ENCODE results near the gene KRTAP2-1.
"Not testable (repeated sequence)": the region's sequence is repeated elsewhere in the genome, so short reads cannot be mapped to it uniquely, and the experiment has no call there.

Gene KRTAP2-1

GRCh38 chr17:41057547-41057946, 10.4 kb upstream of the KRTAP2-1 start:
- DNase-seq (ENCODE audit: low read depth, low spot score): no peak

- not testable (repeated sequence) for DNase-seq (ENCODE audit: low read depth, low spot score)
Observed at GRCh38 chr17:41055130-41055529, 8.0 kb upstream of the KRTAP2-1 start, which contains the start of gene KRTAP2-2. TSS of gene KRTAP2-2 (minus strand) at chr17:41055230. CDS start at chr17:41055211, 19 bp downstream.

- DNase-seq (ENCODE audit: low read depth, low spot score): not testable (repeated sequence)
Observed at GRCh38 chr17:41054556-41054955, 7.4 kb upstream of the KRTAP2-1 start.

- DNase-seq (ENCODE audit: low read depth, low spot score): no peak
Observed at GRCh38 chr17:41054025-41054424, 6.9 kb upstream of the KRTAP2-1 start.

GRCh38 chr17:41052566-41052965, 5.5 kb upstream of the KRTAP2-1 start:
- peak; percentile 37 for DNase-seq (ENCODE audit: low read depth, low spot score)

- DNase-seq (ENCODE audit: low read depth, low spot score): peak; percentile 46
Observed at GRCh38 chr17:41049110-41049509, 2.0 kb upstream of the KRTAP2-1 start.

GRCh38 chr17:41048441-41048840, 1.3 kb upstream of the KRTAP2-1 start:
- DNase-seq (ENCODE audit: low read depth, low spot score): peak; percentile 58

GRCh38 chr17:41042953-41043352, 4.2 kb downstream of the KRTAP2-1 start:
- DNase-seq (ENCODE audit: low read depth, low spot score): no peak

GRCh38 chr17:41040783-41041571, 6.1 kb downstream of the KRTAP2-1 start, which contains the start of gene KRTAP1-1:
TSS of gene KRTAP1-1 (minus strand) at chr17:41041450. CDS start at chr17:41041397, 53 bp downstream.
- not testable (repeated sequence) for DNase-seq (ENCODE audit: low read depth, low spot score)

- no peak for DNase-seq (ENCODE audit: low read depth, low spot score)
Observed at GRCh38 chr17:41037853-41038350, 9.2 kb downstream of the KRTAP2-1 start.

GRCh38 chr17:41034346-41034935, 12.7 kb downstream of the KRTAP2-1 start, which contains the start of gene KRTAP1-3:
TSS of gene KRTAP1-3 (minus strand) at chr17:41034874. CDS start at chr17:41034821, 53 bp downstream.
- not testable (repeated sequence) for DNase-seq (ENCODE audit: low read depth, low spot score)

- DNase-seq (ENCODE audit: low read depth, low spot score): no peak
Observed at GRCh38 chr17:41029633-41030245, 17.4 kb downstream of the KRTAP2-1 start, which contains the start of gene KRTAP1-4. TSS of gene KRTAP1-4 (minus strand) at chr17:41030195. CDS start at chr17:41030078, 117 bp downstream.

- peak; percentile 22 for DNase-seq (ENCODE audit: low read depth, low spot score)
Observed at GRCh38 chr17:41026715-41027471, 20.2 kb downstream of the KRTAP2-1 start, which contains the start of gene KRTAP1-5. TSS of gene KRTAP1-5 (minus strand) at chr17:41027208. CDS start at chr17:41027155, 53 bp downstream.

GRCh38 chr17:41024697-41025096, 22.4 kb downstream of the KRTAP2-1 start:
- no peak for DNase-seq (ENCODE audit: low read depth, low spot score)

- no peak for DNase-seq (ENCODE audit: low read depth, low spot score)
Observed at GRCh38 chr17:41020336-41020735, 26.8 kb downstream of the KRTAP2-1 start.

GRCh38 chr17:41019415-41019814, 27.7 kb downstream of the KRTAP2-1 start:
- no peak for DNase-seq (ENCODE audit: low read depth, low spot score)

- no peak for DNase-seq (ENCODE audit: low read depth, low spot score)
Observed at GRCh38 chr17:41018541-41018940, 28.6 kb downstream of the KRTAP2-1 start.

- DNase-seq (ENCODE audit: low read depth, low spot score): no peak
Observed at GRCh38 chr17:41016578-41017215, 30.4 kb downstream of the KRTAP2-1 start.

GRCh38 chr17:41015454-41015853, 31.7 kb downstream of the KRTAP2-1 start:
- DNase-seq (ENCODE audit: low read depth, low spot score): no peak

- peak; percentile 6 for DNase-seq (ENCODE audit: low read depth, low spot score)
Observed at GRCh38 chr17:41013606-41014005, 33.5 kb downstream of the KRTAP2-1 start.

GRCh38 chr17:41013181-41013580, 33.9 kb downstream of the KRTAP2-1 start:
- no peak for DNase-seq (ENCODE audit: low read depth, low spot score)

All from astrocyte of the hippocampus (primary cell).